ENCODE data around the gene ARID1A. TPM values are rescaled to one million over a fixed set of nuclear protein-coding genes. Genes with fewer than 3 reads are reported as not detected.

Gene ARID1A
- total RNA-seq, 2 experiments from 2014 or later = 118 to 124 TPM

GRCh38 chr1:26740952-26741351, 45.1 kb downstream of the ARID1A start:
- Mint-ChIP-seq H3K4me3 (no peak overlapping the region), H3K9me3 (no peaks in the 10 kb centered on the region), H3K4me1 (peaks cover 61% of the 10 kb centered on the region), H3K27ac (no peak overlapping the region), H3K36me3 (peaks cover 40% of the 10 kb centered on the region), H3K27me3 (no peaks in the 10 kb centered on the region)
- no peak for ATAC-seq (ENCODE audit: low read depth)
- no peak for DNase-seq
- POLR2A ChIA-PET = interaction anchor here (1.6 to 4.8 kb wide), 2 partner anchors 40 to 49 kb away, joined by 3 to 39 read pairs; no protein-coding TSS in a partner anchor

GRCh38 chr1:26743426-26744059, 47.7 kb downstream of the ARID1A start:
- no peaks in the 10 kb centered on the region for H3K27me3 Mint-ChIP-seq
- H3K4me1 Mint-ChIP-seq = peaks cover 62% of the 10 kb centered on the region
- no peaks in the 10 kb centered on the region for H3K9me3 Mint-ChIP-seq
- POLR2A ChIA-PET = interaction anchor here (0.6 to 4.8 kb wide), 9 partner anchors 39 to 1780 kb away, joined by 3 to 39 read pairs (median 10); partner anchors contain the start of genes ARID1A, NUDC and PIGV
- peak overlapping the region; percentile 97 for H3K27ac Mint-ChIP-seq
- DNase-seq (no peak), ATAC-seq (ENCODE audit: low read depth) (no peak)
- H3K36me3 Mint-ChIP-seq = peaks cover 59% of the 10 kb centered on the region
- H3K4me3 Mint-ChIP-seq = peak overlapping the region; percentile 85

GRCh38 chr1:26744075-26744959, 48.5 kb downstream of the ARID1A start:
- peaks cover 61% of the 10 kb centered on the region for H3K4me1 Mint-ChIP-seq
- H3K27ac Mint-ChIP-seq = peak overlapping the region; percentile 97
- peak; percentile 65 for DNase-seq
- peak overlapping the region; percentile 85 for H3K4me3 Mint-ChIP-seq
- H3K36me3 Mint-ChIP-seq = peaks cover 60% of the 10 kb centered on the region
- peak; percentile 99 for ATAC-seq (ENCODE audit: low read depth)
- no peaks in the 10 kb centered on the region for H3K27me3 Mint-ChIP-seq
- H3K9me3 Mint-ChIP-seq = no peaks in the 10 kb centered on the region
- POLR2A ChIA-PET = interaction anchor here (0.5 to 4.8 kb wide), 10 partner anchors 21 to 1822 kb away, joined by 3 to 39 read pairs (median 6); partner anchors contain the start of genes ARID1A, NUDC and PIGV

GRCh38 chr1:26745191-26745590, 49.4 kb downstream of the ARID1A start:
- ATAC-seq (ENCODE audit: low read depth) (no peak), DNase-seq (no peak)
- Mint-ChIP-seq H3K4me3 (peak overlapping the region; percentile 85), H3K27ac (peak overlapping the region; percentile 97), H3K36me3 (peaks cover 59% of the 10 kb centered on the region), H3K4me1 (peaks cover 58% of the 10 kb centered on the region), H3K27me3 (no peaks in the 10 kb centered on the region), H3K9me3 (no peaks in the 10 kb centered on the region)
- POLR2A ChIA-PET = interaction anchor here (0.5 to 4.8 kb wide), 7 partner anchors 21 to 1823 kb away, joined by 3 to 39 read pairs (median 11); partner anchors contain the start of genes ARID1A and PIGV

GRCh38 chr1:26747048-26747447, 51.2 kb downstream of the ARID1A start:
- ATAC-seq (ENCODE audit: low read depth) (no peak), DNase-seq (no peak)
- H3K9me3 Mint-ChIP-seq = no peaks in the 10 kb centered on the region
- H3K36me3 Mint-ChIP-seq = peaks cover 47% of the 10 kb centered on the region
- no peaks in the 10 kb centered on the region for H3K27me3 Mint-ChIP-seq
- H3K4me3 Mint-ChIP-seq = no peak overlapping the region
- peak overlapping the region; percentile 32 for H3K27ac Mint-ChIP-seq
- H3K4me1 Mint-ChIP-seq = peaks cover 53% of the 10 kb centered on the region
- POLR2A ChIA-PET = interaction anchor here (0.5 to 0.7 kb wide), 2 partner anchors 11 to 49 kb away, joined by 3 read pairs; no protein-coding TSS in a partner anchor

- H3K4me3 Mint-ChIP-seq = no peak overlapping the region
- ATAC-seq (ENCODE audit: low read depth) = no peak
- H3K4me1 Mint-ChIP-seq = peaks cover 50% of the 10 kb centered on the region
- POLR2A ChIA-PET = interaction anchor here (0.6 kb wide), 1 partner anchor 47 kb away, joined by 5 read pairs; no protein-coding TSS in a partner anchor
- no peak for DNase-seq
- no peaks in the 10 kb centered on the region for H3K27me3 Mint-ChIP-seq
- peak overlapping the region; percentile 58 for H3K27ac Mint-ChIP-seq
- peaks cover 45% of the 10 kb centered on the region for H3K36me3 Mint-ChIP-seq
- H3K9me3 Mint-ChIP-seq = no peaks in the 10 kb centered on the region
Observed at GRCh38 chr1:26748351-26748750, 52.5 kb downstream of the ARID1A start.

GRCh38 chr1:26749458-26749857, 53.6 kb downstream of the ARID1A start:
- H3K27me3 Mint-ChIP-seq = no peaks in the 10 kb centered on the region
- peaks cover 44% of the 10 kb centered on the region for H3K4me1 Mint-ChIP-seq
- no peak overlapping the region for H3K4me3 Mint-ChIP-seq
- POLR2A ChIA-PET = no interaction called here
- peaks cover 45% of the 10 kb centered on the region for H3K36me3 Mint-ChIP-seq
- DNase-seq = no peak
- no peak overlapping the region for H3K27ac Mint-ChIP-seq
- ATAC-seq (ENCODE audit: low read depth) = no peak
- no peaks in the 10 kb centered on the region for H3K9me3 Mint-ChIP-seq

- no peak overlapping the region for H3K4me3 Mint-ChIP-seq
- H3K4me1 Mint-ChIP-seq = peaks cover 37% of the 10 kb centered on the region
- H3K27me3 Mint-ChIP-seq = no peaks in the 10 kb centered on the region
- ATAC-seq (ENCODE audit: low read depth) (no peak), DNase-seq (no peak)
- POLR2A ChIA-PET = no interaction called here
- peak overlapping the region; percentile 49 for H3K27ac Mint-ChIP-seq
- peaks cover 43% of the 10 kb centered on the region for H3K36me3 Mint-ChIP-seq
- no peaks in the 10 kb centered on the region for H3K9me3 Mint-ChIP-seq
Observed at GRCh38 chr1:26750428-26750827, 54.6 kb downstream of the ARID1A start.

GRCh38 chr1:26752519-26752918, 56.7 kb downstream of the ARID1A start:
- H3K36me3 Mint-ChIP-seq = peaks cover 31% of the 10 kb centered on the region
- ATAC-seq (ENCODE audit: low read depth) (no peak), DNase-seq (no peak)
- H3K4me3 Mint-ChIP-seq = no peak overlapping the region
- H3K4me1 Mint-ChIP-seq = peaks cover 33% of the 10 kb centered on the region
- no peaks in the 10 kb centered on the region for H3K9me3 Mint-ChIP-seq
- peak overlapping the region; percentile 24 for H3K27ac Mint-ChIP-seq
- POLR2A ChIA-PET = no interaction called here
- H3K27me3 Mint-ChIP-seq = no peaks in the 10 kb centered on the region

- Mint-ChIP-seq H3K36me3 (peaks cover 30% of the 10 kb centered on the region), H3K4me1 (peaks cover 32% of the 10 kb centered on the region), H3K4me3 (no peak overlapping the region), H3K9me3 (no peaks in the 10 kb centered on the region), H3K27ac (no peak overlapping the region), H3K27me3 (no peaks in the 10 kb centered on the region)
- POLR2A ChIA-PET = interaction anchor here (1.1 kb wide), 1 partner anchor 34 kb away, joined by 3 read pairs; the partner anchor contains the start of gene PIGV
- DNase-seq (no peak), ATAC-seq (ENCODE audit: low read depth) (no peak)
Observed at GRCh38 chr1:26754086-26754874, 58.5 kb downstream of the ARID1A start.

- no peak overlapping the region for H3K27ac Mint-ChIP-seq
- peaks cover 19% of the 10 kb centered on the region for H3K4me1 Mint-ChIP-seq
- ATAC-seq (ENCODE audit: low read depth) (no peak), DNase-seq (no peak)
- no peaks in the 10 kb centered on the region for H3K9me3 Mint-ChIP-seq
- H3K4me3 Mint-ChIP-seq = no peak overlapping the region
- H3K36me3 Mint-ChIP-seq = peaks cover 40% of the 10 kb centered on the region
- H3K27me3 Mint-ChIP-seq = no peaks in the 10 kb centered on the region
- POLR2A ChIA-PET = no interaction called here
Observed at GRCh38 chr1:26758358-26758757, 62.5 kb downstream of the ARID1A start.

- DNase-seq (no peak), ATAC-seq (ENCODE audit: low read depth) (no peak)
- Mint-ChIP-seq H3K27me3 (no peaks in the 10 kb centered on the region), H3K4me1 (peaks cover 20% of the 10 kb centered on the region), H3K36me3 (peaks cover 43% of the 10 kb centered on the region), H3K9me3 (no peaks in the 10 kb centered on the region), H3K4me3 (no peak overlapping the region), H3K27ac (peak overlapping the region; percentile 10)
- POLR2A ChIA-PET = no interaction called here
Observed at GRCh38 chr1:26759531-26759930, 63.7 kb downstream of the ARID1A start.

GRCh38 chr1:26761217-26761616, 65.4 kb downstream of the ARID1A start:
- no peak overlapping the region for H3K4me3 Mint-ChIP-seq
- peaks cover 40% of the 10 kb centered on the region for H3K36me3 Mint-ChIP-seq
- no peak for DNase-seq
- H3K27ac Mint-ChIP-seq = no peak overlapping the region
- no peaks in the 10 kb centered on the region for H3K27me3 Mint-ChIP-seq
- no peaks in the 10 kb centered on the region for H3K9me3 Mint-ChIP-seq
- ATAC-seq (ENCODE audit: low read depth) = no peak
- peaks cover 20% of the 10 kb centered on the region for H3K4me1 Mint-ChIP-seq
- POLR2A ChIA-PET = no interaction called here
